Pulmonary artery endothelial cell (primary cell): ENCODE results near the gene IL32. TPM values are rescaled to one million over a fixed set of nuclear protein-coding genes. Genes with fewer than 3 reads are reported as not detected.
"Not testable (repeated sequence)": the region's sequence is repeated elsewhere in the genome, so short reads cannot be mapped to it uniquely, and the experiment has no call there.

ENCODE experiments used
- DNase-seq: peaks from one replicate; pipeline ENCODE4 v3.0.0-alpha.2; 2011; ENCODE audit warnings: low read depth, low spot score
- total RNA-seq: library from RNA; depleted of rRNA; stranded (reverse); fragments of >200 nt; gene quantifications from 2 replicates; pipeline ENCODE4 v1.2.3, GENCODE V29; 2014

IL32 gene
- total RNA-seq, 1 donor from 2014 or later, result 33.7 TPM

DNA sequence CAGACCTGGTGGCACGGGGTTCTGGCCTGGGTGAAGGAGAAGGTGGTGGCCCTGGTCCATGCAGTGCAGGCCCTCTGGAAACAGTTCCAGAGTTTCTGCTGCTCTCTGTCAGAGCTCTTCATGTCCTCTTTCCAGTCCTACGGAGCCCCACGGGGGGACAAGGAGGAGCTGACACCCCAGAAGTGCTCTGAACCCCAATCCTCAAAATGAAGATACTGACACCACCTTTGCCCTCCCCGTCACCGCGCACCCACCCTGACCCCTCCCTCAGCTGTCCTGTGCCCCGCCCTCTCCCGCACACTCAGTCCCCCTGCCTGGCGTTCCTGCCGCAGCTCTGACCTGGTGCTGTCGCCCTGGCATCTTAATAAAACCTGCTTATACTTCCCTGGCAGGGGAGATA lies 3.7 kb downstream of the IL32 start:
- not testable (repeated sequence) for DNase-seq

DNA sequence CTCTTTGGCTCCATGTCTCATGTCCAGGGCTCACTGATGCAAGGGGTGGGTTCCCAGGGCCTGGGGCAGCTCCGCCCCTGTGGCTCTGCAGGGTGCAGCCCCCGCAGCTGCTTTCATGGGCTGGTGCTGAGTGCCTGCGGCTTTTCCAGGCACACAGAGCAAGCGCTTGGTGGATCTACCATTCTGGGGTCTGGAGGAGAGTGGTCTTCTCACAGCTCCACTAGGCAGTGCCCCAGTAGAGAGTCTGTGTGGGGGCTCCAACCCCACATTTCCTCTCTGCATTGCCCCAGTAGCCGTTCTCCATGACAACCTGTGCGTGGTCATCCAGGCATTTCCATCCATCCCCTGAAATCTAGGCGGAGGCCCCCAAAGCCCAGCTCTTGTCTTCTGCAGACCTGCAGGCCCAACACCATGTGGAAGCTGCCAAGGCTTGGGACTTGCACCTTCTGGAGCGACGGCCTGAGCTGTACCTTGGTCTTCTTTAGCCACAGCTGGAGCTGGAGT lies 5.2 kb downstream of the IL32 start:
- no peak for DNase-seq

DNA sequence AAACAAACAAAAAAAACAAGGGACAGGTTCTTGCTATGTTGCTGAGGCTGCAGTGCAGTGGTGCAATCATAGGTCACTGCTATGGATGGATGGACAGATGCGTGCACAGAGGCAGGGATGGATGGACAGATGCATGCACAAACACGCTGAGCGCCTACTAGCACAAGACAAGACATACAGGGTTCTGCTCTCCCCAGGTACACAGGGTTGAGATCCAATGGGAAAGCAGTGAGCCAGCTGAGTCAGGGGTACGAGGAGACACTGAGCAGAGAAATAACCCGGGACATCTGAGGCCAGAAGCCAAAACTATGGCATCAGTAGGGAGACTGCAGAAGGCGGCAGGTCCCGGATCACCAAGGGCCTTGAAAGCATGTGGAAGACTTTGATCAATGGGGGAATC lies 6.2 kb downstream of the IL32 start:
- no peak for DNase-seq

DNA sequence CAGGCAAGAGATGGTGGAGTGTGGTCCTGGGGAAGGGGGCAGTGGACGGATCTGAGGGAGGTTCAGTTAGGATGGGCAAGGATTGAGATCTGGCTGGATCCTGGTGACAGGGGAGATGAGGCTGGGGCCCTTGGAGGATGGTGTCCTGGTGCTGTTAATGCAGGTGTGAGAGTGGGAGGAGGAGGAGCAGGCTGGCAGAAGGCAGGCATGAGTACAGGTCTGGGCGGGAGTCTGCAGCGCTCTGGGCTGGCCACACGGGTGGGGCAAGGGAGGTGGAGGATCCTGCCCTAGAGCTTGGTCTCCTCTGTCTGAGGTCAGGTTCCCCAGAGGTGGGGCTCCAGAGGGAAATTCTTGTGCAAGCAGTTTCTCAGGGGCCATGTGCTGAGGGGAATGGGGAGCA lies 6.7 kb downstream of the IL32 start:
- not testable (repeated sequence) for DNase-seq

DNA sequence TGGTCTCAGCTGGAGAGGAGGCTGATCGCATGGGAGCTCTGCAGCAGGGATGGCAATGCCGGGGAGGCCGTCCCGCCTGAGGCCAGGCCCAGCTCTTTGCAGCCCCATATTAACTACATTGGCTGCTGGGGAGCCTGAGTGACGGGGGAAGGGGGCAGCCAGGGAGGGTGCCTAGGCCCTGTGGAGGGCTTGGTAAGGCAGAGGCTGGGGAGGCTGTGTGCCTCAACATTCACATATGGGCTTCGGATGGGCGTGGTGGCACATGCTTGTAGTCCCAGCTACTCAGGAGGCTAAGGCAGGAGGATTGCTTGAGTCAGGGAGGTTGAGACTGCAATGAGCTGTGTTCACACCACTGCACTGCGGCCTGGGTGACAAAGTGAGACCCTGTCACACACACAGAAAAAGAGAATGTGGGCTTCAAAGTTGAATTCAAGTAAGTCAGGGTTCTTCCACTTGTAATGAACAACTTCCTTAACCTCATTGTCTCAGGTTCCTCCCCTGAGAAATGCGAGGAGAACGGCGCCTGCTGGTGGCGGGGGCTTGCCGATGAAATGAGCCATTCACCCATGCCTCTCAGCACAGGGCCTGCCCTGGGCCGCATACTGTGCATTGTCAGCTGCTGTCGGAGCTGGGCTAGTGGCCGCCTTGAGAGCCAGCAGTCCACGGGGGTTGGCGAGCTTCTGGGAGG lies 7.3 kb downstream of the IL32 start:
- DNase-seq, result not testable (repeated sequence)

DNA sequence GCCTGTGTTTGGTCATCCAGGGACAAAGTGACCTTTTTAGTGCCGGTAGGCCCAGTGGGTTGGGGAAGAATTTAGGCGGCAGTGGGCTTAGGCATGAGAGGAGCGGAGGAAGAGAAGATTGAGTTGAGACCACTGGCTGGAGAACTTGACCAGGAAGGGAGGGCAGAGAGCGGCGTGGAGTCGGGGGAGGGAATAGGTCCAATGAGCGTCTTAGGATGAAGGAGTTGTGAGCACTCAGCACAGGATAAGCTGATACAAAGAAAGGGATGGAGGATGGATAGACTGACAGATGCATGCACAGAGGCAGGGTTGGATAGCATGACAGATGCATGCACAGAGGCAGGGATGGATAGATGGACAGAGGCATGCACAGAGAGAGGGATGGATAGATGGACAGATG lies 8.0 kb downstream of the IL32 start:
- no peak for DNase-seq

DNA sequence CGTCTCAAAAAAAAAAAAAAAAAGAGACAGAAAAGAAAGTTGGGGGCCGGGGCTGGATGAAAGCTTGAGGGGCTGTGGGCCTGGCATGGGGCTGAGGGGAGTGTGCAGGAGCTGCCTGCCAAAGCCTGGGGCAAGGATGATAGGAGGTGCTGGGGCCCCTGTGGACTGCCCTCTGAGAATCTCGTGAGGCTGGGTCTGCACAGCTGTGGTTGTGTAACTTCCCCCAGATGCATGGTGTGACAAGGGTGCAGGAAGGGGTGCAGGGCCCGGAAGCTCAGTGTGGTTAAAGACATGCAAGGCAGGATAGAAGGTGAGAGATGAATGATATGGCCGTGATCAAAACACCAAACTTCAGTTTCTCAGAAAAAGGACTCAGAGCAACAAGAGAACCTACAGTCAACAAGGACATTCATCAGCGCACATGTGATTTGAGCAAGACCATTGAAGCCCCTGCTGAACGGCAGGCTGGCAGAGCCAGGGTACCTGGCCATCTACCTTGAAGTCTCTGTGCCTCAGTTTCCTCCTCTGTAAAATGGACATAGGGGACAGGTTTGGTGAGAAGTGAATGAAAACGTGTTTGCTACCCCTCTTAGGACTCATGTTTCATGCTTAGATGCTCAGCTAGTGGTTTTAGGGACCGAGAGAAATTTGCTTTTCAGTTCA lies 9.6 kb downstream of the IL32 start:
- DNase-seq, result no peak

DNA sequence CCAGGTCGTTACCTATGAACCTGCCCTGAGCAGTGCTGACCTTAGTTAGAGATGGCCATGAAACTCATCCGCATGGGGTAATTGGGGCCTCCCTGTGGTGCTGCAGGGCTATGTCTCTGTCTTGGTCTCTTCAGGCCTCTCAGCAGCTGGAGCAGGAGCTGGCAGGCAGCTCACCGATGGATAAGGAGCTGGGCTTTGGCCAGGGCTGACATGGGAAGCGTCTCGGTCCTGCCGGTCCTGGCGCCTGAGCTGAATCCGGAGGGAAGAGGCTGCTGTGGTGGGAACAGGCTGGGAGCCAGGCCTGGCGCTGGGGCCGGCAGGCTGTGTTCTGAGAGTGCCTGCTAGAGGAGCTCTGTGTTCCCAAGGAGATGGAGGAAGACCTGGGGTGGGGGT lies 10.1 kb downstream of the IL32 start:
- no peak for DNase-seq

DNA sequence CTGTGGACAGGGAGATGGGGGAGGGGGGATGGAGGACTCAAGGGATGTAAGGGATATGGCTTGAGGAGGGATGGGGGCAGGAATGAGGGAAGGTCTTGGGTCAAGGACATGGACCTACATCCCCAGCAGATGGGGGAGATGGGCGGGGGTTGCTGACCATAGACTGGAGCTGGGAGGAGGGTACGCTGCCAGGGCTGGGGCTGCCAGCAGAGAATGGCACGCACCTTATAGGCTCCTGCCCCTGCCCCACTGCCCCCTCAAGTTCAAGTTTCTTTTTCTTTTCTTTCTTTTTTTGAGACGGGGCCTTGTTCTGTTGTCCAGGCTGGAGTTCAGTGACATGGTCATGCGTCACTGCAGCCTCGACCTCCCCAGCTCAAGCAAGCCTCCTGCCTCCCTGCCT lies 10.5 kb downstream of the IL32 start:
- DNase-seq, result not testable (repeated sequence)

DNA sequence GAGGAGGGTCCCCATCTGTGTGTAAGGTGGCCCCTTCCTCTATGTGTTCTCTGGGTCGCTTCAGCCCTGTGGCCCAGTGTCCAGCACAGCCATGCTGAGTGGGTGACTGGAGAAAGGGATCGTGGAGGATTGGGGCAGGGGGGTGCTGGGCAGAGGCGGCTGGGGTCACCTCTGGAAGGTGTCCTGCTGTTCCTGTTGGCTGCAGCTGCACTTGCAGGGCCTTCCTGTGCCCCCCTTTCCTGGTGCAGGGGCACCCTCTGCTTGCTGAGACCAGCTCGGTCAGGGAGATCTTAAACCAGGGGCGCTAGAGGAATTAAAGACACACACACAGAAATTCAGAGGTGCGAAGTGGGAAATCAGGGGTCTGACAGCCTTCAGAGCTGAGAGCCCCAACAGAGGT lies 11.1 kb downstream of the IL32 start:
- no peak for DNase-seq

DNA sequence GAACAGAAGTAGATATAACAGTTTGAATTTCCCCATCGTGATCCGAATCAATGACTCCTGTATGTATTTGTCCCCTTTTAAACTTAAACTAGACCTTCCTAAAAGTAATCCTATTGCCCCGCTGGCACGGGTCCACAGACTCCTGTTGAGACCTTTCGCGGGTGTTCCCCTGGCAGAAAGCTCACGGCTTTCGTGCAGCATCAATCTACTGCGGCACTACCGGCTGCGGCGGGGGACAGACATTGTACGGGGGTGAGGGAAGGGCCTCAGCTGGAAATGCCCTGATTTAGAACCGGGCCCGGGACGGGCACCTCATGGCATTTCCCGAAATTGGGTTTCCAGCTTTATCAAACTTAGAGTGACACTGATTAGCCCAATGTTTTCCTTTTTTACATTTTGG lies 14.6 kb downstream of the IL32 start:
- DNase-seq, result no peak

DNA sequence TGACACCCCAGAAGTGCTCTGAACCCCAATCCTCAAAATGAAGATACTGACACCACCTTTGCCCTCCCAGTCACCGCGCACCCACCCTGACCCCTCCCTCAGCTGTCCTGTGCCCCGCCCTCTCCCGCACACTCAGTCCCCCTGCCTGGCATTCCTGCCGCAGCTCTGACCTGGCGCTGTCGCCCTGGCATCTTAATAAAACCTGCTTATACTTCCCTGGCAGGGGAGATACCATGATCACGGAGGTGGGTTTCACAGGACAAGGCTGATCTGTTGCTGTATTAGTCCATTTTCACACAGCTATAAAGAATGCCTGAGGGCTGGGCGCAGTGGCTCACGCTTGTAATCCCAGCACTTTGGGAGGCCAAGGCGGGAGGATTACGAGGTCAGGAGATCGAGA lies 16.5 kb downstream of the IL32 start:
- not testable (repeated sequence) for DNase-seq

DNA sequence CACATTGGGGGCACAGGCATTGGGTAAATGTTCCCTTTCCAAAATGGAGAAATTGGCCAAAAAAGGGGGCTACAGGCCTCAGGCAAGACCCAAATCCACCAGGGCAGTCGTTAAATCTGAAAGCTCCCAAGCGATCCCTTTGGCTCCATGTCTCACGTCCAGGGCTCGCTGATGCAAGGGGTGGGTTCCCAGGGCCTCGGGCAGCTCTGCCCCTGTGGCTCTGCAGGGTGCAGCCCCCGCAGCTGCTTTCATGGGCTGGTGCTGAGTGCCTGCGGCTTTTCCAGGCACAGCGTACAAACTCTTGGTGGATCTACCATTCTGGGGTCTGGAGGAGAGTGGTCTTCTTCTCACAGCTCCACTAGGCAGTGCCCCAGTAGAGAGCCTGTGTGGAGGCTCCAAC lies 18.0 kb downstream of the IL32 start:
- DNase-seq, result not testable (repeated sequence)

DNA sequence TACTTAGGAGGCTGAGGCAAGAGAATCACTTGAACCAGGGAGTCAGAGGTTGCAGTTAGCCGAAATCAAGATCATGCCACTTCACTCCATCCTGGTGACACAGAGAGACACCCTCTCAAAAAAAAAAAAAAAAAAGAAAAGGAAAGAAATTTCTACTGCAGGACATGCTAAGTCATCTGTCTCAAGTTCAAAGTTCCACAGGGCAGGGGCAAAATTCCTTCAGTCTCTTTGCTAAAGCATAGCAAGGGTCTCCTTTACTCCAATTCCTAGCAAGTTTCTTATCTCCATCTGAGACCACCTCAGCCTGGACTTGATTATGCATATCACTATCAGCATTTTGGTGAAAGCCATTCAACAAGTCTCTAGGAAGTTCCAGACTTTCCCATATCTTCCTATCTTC lies 19.1 kb downstream of the IL32 start:
- DNase-seq, result no peak

DNA sequence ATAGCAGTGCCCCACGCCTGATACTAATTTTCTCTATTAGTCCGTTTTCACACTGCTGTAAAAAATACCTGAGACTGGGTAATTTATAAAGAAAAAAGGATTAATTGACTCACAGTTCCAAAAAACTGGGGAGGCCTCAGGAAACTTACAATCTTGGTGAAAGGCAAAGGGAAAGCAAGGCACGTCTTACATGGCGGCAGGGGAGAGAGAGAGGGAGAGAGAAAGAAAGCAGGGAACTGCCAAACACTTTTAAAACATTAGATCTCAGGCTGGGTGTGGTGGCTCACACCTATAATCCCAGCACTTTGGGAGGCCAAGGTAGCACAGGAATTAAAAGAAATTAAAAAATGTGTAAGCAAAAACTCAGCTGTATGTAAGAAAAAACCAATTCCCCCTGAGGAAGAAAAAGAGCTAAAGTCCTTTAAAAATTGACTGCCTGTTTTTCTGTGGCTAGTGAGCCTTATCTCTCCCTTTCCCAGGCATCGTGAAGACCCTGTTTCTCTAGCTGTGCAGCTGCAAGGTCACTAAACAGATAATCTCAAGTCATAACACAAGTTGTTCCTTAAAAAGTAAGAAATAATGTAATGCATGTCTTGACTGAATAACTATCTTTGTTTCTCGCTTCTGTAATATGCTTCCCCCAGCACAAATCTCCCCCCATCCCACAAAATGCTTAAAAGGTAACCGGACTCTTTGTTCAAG lies 19.7 kb downstream of the IL32 start:
- no peak for DNase-seq

DNA sequence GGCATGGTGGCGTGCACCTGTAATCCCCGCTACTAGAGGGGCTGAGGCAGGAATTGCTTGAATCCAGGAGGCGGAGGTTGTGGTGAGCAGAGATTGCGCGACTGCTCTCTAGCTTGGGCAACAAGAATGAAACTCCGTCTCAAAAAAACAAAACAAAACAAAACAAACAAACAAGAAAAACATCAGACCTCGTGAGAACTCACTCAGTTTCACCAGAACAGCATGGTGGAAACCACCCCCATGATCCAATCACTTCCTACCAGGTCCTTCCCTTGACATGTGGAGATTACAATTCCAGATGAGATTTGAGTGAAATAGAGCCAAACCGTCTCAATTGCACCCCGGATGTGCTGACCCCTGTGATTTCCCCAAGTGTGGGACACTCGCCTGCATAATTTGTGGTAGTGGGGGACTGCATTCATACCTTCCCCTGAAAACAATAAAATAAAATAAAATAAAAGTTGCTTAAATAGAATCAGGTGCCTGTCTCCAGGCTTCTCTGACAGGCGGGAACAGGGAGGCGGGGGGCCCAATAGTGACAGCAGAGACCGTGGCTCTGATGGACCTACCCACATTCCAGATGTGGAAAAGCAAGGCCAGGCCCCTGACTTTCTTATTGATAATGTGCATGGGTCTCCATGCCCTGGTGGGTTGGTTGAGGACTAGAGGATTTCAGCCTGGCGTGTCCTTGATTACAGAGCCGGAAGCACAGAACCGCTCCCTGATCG lies 20.6 kb downstream of the IL32 start:
- no peak for DNase-seq

DNA sequence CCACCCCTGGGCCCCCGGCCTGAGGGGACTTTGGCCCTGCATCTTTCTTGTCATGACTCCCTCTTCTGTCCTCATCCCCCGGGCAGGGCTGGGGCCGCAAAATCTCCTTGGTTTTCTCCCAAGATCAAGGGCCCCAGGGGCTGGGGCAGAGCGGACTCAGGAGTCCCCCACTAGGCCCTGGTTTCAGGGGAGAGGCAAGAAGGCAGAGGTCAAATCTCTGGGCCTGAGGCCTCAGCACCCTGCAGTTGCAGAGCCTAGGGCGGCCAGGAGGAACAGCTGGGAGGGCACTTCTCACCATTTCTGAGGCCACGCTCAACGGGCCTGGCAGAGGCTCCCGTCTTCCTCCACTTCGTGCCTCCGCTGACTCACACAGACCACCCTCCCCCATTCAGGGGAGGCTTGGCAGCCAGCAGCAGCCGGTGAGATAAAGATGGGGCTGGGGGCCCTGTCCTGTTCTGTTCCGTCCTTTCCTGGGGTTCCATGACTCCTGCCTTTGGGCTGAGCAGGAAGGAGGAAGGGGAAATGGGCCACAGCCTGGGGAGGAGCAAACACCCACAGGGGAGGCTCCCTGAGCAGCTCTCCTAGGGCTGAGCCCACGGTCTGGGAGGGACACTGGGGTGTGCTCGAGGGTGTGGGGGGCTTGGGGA lies 21.3 kb downstream of the IL32 start:
- DNase-seq, result no peak

DNA sequence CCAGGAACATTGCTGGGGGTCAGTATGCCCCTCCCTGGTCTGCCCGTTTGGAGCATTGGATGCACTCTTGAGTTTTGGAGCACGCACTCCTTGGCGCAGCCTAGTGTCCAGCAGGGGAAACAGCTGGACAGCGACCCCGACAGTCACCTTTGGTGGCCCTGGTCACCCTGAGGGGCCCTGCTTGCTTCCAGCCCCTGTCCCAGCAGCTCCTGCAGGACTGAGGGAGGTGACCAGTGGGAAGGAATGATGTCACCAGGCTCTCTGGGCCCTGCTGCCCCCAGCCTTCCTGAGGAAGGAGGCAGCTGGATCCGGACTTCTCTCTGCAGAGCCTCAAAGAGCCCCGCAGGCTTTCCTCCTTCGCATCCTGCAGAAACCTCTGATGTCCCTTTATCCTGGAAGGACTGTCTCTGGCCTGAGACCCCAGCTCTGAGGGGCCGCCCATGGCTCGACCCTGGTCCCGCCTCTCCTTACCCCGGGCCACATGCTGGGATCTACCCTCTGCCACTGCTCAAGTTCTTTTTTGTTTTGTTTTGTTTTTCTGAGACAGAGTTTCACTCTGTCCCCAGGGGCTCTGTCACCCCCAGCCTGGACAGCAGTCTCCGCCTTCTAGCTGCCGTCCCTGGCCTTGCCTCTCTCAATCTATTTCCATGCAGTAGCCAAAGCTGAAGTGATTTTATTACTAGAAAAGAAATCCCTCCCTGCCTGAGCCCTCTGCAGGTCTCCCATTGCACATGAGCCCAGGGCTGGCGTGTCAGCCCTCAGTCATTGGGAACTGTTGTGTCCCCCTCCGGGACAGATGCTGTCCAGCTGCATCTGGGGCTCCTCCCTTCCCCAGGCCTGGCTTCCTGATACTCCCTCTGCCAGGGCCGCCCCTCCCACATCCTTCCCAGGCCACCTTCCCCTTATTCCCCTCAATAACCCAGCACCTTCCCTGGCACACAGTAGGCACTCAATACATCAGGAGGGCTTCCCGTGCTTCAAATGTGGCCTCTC lies 22.1 kb downstream of the IL32 start:
- peak; percentile 78 for DNase-seq

DNA sequence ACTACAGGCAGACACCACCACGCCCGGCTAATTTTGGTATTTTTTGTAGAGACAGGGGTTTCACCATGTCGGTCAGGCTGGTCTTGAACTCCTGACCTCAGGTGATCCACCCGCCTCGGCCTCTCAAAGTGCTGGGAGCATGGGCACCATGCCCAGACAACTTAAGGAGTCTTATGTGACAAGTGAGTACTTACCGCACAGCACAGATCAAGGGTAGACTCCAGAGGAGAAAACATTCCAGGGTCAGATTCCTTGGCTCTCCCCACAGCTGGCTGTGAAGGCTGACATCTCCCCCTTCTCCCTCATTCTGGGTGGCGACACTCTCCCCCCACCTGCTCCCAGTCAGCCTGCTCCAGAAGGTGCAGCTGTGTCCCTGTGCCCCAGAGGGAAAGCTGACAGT lies 23.0 kb downstream of the IL32 start:
- no peak for DNase-seq
